Measurements from ENCODE around the gene SEPTIN5. TPM values are rescaled to one million over a fixed set of nuclear protein-coding genes. Genes with fewer than 3 reads are reported as not detected.

SEPTIN5 gene
- total and polyA plus RNA-seq, 9 of the 15 experiments (the other 6 are each of a cell fraction or from before 2014, with no cell fraction given): 0.03 to 195 (median 119) TPM

GRCh38 chr22:19730655-19731360 is 16.5 kb downstream of the SEPTIN5 start (continued):
- TF ChIP-seq IRF9 (tag; IDR thresholded peaks at IDR 0.05) (no peak), ZKSCAN1 (IDR thresholded peaks at IDR 0.05; ENCODE audit: low read depth, low read length) (peak; percentile 68), ZNF668 (CRISPR knock-in tag; IDR thresholded peaks at IDR 0.05) (peak; percentile 61; the same call in 1 of the 2 replicates), ZC3H4 (CRISPR knock-in tag; IDR thresholded peaks at IDR 0.05; ENCODE audit: borderline replicate concordance) (no peak), DPF2 (IDR thresholded peaks at IDR 0.05) (no peak), HOXB6 (CRISPR knock-in tag; IDR thresholded peaks at IDR 0.05; ENCODE audit: borderline replicate concordance) (no peak), SMAD4 (CRISPR knock-in tag; conservative IDR thresholded peaks at IDR 0.05) (peak; percentile 94), E4F1 (CRISPR knock-in tag; IDR thresholded peaks at IDR 0.05; ENCODE audit: borderline replicate concordance) (no peak), ZNF431 (CRISPR knock-in tag; IDR thresholded peaks at IDR 0.05) (no peak), ZNF408 (CRISPR knock-in tag; IDR thresholded peaks at IDR 0.05; ENCODE audit: low read depth) (no peak), LARP7 (IDR thresholded peaks at IDR 0.05) (peak; percentile 98), STAT5A (IDR thresholded peaks at IDR 0.05; ENCODE audit: borderline replicate concordance, low read length) (no peak)
- TF ChIP-seq, protein P1, sequence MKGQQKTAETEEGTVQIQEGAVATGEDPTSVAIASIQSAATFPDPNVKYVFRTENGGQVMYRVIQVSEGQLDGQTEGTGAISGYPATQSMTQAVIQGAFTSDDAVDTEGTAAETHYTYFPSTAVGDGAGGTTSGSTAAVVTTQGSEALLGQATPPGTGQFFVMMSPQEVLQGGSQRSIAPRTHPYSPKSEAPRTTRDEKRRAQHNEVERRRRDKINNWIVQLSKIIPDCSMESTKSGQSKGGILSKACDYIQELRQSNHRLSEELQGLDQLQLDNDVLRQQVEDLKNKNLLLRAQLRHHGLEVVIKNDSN (CRISPR knock-in tag; IDR thresholded peaks at IDR 0.05): no peak
- TF ChIP-seq, protein P2, sequence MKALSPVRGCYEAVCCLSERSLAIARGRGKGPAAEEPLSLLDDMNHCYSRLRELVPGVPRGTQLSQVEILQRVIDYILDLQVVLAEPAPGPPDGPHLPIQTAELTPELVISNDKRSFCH (CRISPR knock-in tag; IDR thresholded peaks at IDR 0.05): no peak
- TF ChIP-seq, protein P2 (tag; IDR thresholded peaks at IDR 0.05): peak; percentile 96
